Stimulated activated CD8-positive, alpha-beta memory T cell treated with anti-CD3 and anti-CD28 coated beads, Interleukin-15, amount 100 ng/mL, for 4 hours (primary cell): ENCODE data around the gene CYP2J2.
"Not testable (repeated sequence)": the region's sequence is repeated elsewhere in the genome, so short reads cannot be mapped to it uniquely, and the experiment has no call there.

Experiments used
- DNase-seq, 2 donors: peaks; one replicate each; pipeline ENCODE4 v3.0.0-alpha.2; 2020; ENCODE audit warnings: low read depth in 2 of 2

Gene CYP2J2

GRCh38 chr1:59926381-59927123, at the start of gene CYP2J2:
Gene CYP2J2 (minus strand): TSS chr1:59926773. CDS start chr1:59926746, 27 bp downstream.
- peak in 1 of 2 donors; percentile 5 for DNase-seq

- DNase-seq = no peak
Observed at GRCh38 chr1:59973719-59974118, 47.1 kb upstream of the CYP2J2 start.

GRCh38 chr1:59972216-59972927, 45.8 kb upstream of the CYP2J2 start:
- DNase-seq = no peak

GRCh38 chr1:59971464-59971911, 44.9 kb upstream of the CYP2J2 start:
- peak in 1 of 2 donors; percentile 2 for DNase-seq

- DNase-seq = not testable (repeated sequence)
Observed at GRCh38 chr1:59969542-59970175, 43.1 kb upstream of the CYP2J2 start.

GRCh38 chr1:59968746-59969145, 42.2 kb upstream of the CYP2J2 start:
- not testable (repeated sequence) for DNase-seq

GRCh38 chr1:59967780-59968179, 41.2 kb upstream of the CYP2J2 start:
- no peak for DNase-seq

GRCh38 chr1:59967141-59967697, 40.6 kb upstream of the CYP2J2 start:
- no peak for DNase-seq

- DNase-seq = no peak
Observed at GRCh38 chr1:59952065-59952464, 25.5 kb upstream of the CYP2J2 start.

GRCh38 chr1:59949648-59950047, 23.1 kb upstream of the CYP2J2 start:
- DNase-seq = no peak

GRCh38 chr1:59948990-59949389, 22.4 kb upstream of the CYP2J2 start:
- DNase-seq = no peak

- DNase-seq = peak in 1 of 2 donors; percentile 14
Observed at GRCh38 chr1:59947047-59947938, 20.7 kb upstream of the CYP2J2 start.

GRCh38 chr1:59945790-59946189, 19.2 kb upstream of the CYP2J2 start:
- no peak for DNase-seq

GRCh38 chr1:59939393-59939792, 12.8 kb upstream of the CYP2J2 start:
- no peak for DNase-seq

GRCh38 chr1:59937636-59938210, 11.2 kb upstream of the CYP2J2 start:
- no peak for DNase-seq

GRCh38 chr1:59936358-59936821, 9.8 kb upstream of the CYP2J2 start:
- DNase-seq = no peak

- DNase-seq = no peak
Observed at GRCh38 chr1:59928996-59929395, 2.4 kb upstream of the CYP2J2 start.

- no peak for DNase-seq
Observed at GRCh38 chr1:59927213-59927612, 640 bp upstream of the CYP2J2 start.

GRCh38 chr1:59924653-59925052, 1.9 kb downstream of the CYP2J2 start:
- no peak for DNase-seq

GRCh38 chr1:59921258-59921899, 5.2 kb downstream of the CYP2J2 start:
- not testable (repeated sequence) for DNase-seq
